HCT116 (cell line): ENCODE results near the gene VTI1A. TPM values are rescaled to one million over a fixed set of nuclear protein-coding genes. Genes with fewer than 3 reads are reported as not detected.

Experiments
- ATAC-seq: fragments of 200-7000 bp; cut with Tn5 transposase; 2 replicates; pipeline ENCODE4 v1.9.1; 2020; ENCODE audit warnings: mild to moderate bottlenecking, moderate library complexity
- BruUV-seq: library from RNA; stranded (reverse); fragments of 400-500 nt; replicated peaks from 2 replicates; lab custom pipeline; 2021; lab: Mats Ljungman, UMichigan
- CTCF ChIA-PET: fragments of 300-600 bp; sonication (Branson Sonifier 250); formaldehyde crosslinking; loops from one replicate; lab custom pipeline; 2021; ENCODE audit warnings: antibody characterized with exemption; lab: Charles Lee
- POLR2A ChIA-PET: fragments of 300-600, 350-600 bp; sonication (Branson Sonifier 250); formaldehyde crosslinking; loops from one replicate; lab custom pipeline; 2021; ENCODE audit warnings: antibody characterized with exemption; lab: Charles Lee
- RAD21 ChIA-PET, 2 experiments: fragments of 300-600 bp; sonication (Branson Sonifier 250); formaldehyde crosslinking; loops; one replicate each; lab custom pipeline; 2023; ENCODE audit warnings: low total read pairs in 2 of 2; ENCODE audit not compliant: uncharacterized antibody in 2 of 2, unreplicated experiment in 2 of 2, low non-redundant PET in 1 of 2; lab: Charles Lee
- DNase-seq: peaks from one replicate; pipeline ENCODE4 v3.0.0-alpha.2; 2010; ENCODE audit warnings: low read depth, low spot score
- H2AFZ ChIP-seq: fragments of 200-600 bp; shearing (Covaris generic), sonication (generic); 2 replicates; pipeline ENCODE4 v1.6.1; 2017; ENCODE audit warnings: low read depth, mixed run types, mixed read lengths, antibody characterized with exemption, low read length; ENCODE audit not compliant: poor library complexity, severe bottlenecking
- H3K27ac ChIP-seq: 2 replicates; pipeline ENCODE4 v1.5.1; 2012; ENCODE audit warnings: low read depth, low read length
- H3K27me3 ChIP-seq: fragments of 200-600 bp; sonication (generic); 2 replicates; pipeline ENCODE4 v1.6.1; 2016; ENCODE audit warnings: mixed run types, low read length, mixed read lengths; ENCODE audit not compliant: insufficient read depth
- H3K36me3 ChIP-seq, 2 experiments: fragments of 200-500 bp in 1 of 2; fragments of 200-600 bp in 1 of 2; sonication (Bioruptor generic) in 1 of 2; sonication (generic) in 1 of 2; 2 replicates each; pipeline versions ENCODE4 v1.5.1 to v1.6.1; 2014 to 2016; ENCODE audit warnings: low read length in 2 of 2, inconsistent platforms in 1 of 2, mixed read lengths in 1 of 2, mixed run types in 1 of 2; ENCODE audit not compliant: insufficient read depth in 2 of 2, control insufficient read depth in 1 of 2
- H3K4me1 ChIP-seq, 2 experiments: fragments of 200-600 bp in 1 of 2; sonication (generic) in 1 of 2; 2 replicates each; pipeline versions ENCODE4 v1.5.1 to v1.6.1; 2012 to 2017; ENCODE audit warnings: low read length in 2 of 2, inconsistent platforms in 1 of 2, mild to moderate bottlenecking in 1 of 2, mixed read lengths in 1 of 2, mixed run types in 1 of 2, moderate library complexity in 1 of 2; ENCODE audit not compliant: insufficient read depth in 2 of 2, control insufficient read depth in 1 of 2
- H3K4me2 ChIP-seq: fragments of 200-600 bp; sonication (generic); 2 replicates; pipeline ENCODE4 v1.6.1; 2017; ENCODE audit warnings: mixed run types, low read length, mixed read lengths
- H3K4me3 ChIP-seq, 2 experiments: fragments of 200-600 bp in 1 of 2; sonication (generic) in 1 of 2; replicated peaks in 1 of 2; 2 replicates each; pipeline ENCODE4 v1.5.1; 2011 to 2016; ENCODE audit warnings: low read length in 2 of 2, control low read depth in 1 of 2, low read depth in 1 of 2, mild to moderate bottlenecking in 1 of 2, mixed read lengths in 1 of 2, mixed run types in 1 of 2
- H3K79me2 ChIP-seq: fragments of 200-600 bp; sonication (generic); 2 replicates; pipeline ENCODE4 v1.6.1; 2017; ENCODE audit warnings: mild to moderate bottlenecking, mixed run types, low read length, moderate library complexity, mixed read lengths; ENCODE audit not compliant: insufficient read depth
- H3K9ac ChIP-seq: fragments of 200-600 bp; sonication (generic); 2 replicates; pipeline ENCODE4 v1.6.1; 2016; ENCODE audit warnings: low read length, mixed read lengths
- H3K9me2 ChIP-seq: fragments of 200-600 bp; sonication (generic), shearing (Covaris generic); 2 replicates; pipeline ENCODE4 v1.6.1; 2017; ENCODE audit warnings: mixed run types, mild to moderate bottlenecking, moderate library complexity; ENCODE audit not compliant: insufficient read depth
- H3K9me3 ChIP-seq, 2 experiments: fragments of 200-500 bp in 1 of 2; fragments of 200-600 bp in 1 of 2; sonication (Bioruptor generic) in 1 of 2; sonication (generic) in 1 of 2; 2 replicates each; pipeline ENCODE4 v1.6.1; 2014 to 2017; ENCODE audit warnings: low read length in 2 of 2, mixed read lengths in 2 of 2, inconsistent platforms in 1 of 2, low read depth in 1 of 2, mild to moderate bottlenecking in 1 of 2, mixed run types in 1 of 2, moderate library complexity in 1 of 2; ENCODE audit not compliant: control insufficient read depth in 1 of 2, insufficient read depth in 1 of 2
- H4K20me1 ChIP-seq: fragments of 200-600 bp; sonication (generic), shearing (Covaris generic); 2 replicates; pipeline ENCODE4 v1.6.1; 2017; ENCODE audit warnings: mixed run types, mild to moderate bottlenecking, moderate library complexity; ENCODE audit not compliant: insufficient read depth
- ATF3 ChIP-seq: IDR thresholded peaks from 2 replicates; pipeline ENCODE4 v1.6.1; 2012
- CBX3 ChIP-seq: IDR thresholded peaks from 2 replicates; pipeline ENCODE4 v1.6.1; 2012; ENCODE audit warnings: low read depth
- CEBPB ChIP-seq: IDR thresholded peaks from 2 replicates; pipeline ENCODE4 v1.6.1; 2012; ENCODE audit warnings: low read depth
- CTCF ChIP-seq, 3 experiments: fragments of 200-600 bp in 1 of 3; sonication (generic) in 1 of 3; IDR thresholded peaks in 2 of 3; conservative IDR thresholded peaks in 1 of 3; 2 replicates each; pipeline ENCODE4 v1.5.1; 2012 to 2017; ENCODE audit warnings: low read depth in 2 of 3, low read length in 2 of 3, antibody characterized with exemption in 1 of 3, borderline replicate concordance in 1 of 3, control low read depth in 1 of 3, mild to moderate bottlenecking in 1 of 3, mixed read lengths in 1 of 3, mixed run types in 1 of 3, moderate library complexity in 1 of 3; ENCODE audit not compliant: insufficient read depth in 1 of 3
- EZH2 ChIP-seq: fragments of 200-600 bp; sonication (generic); IDR thresholded peaks from 2 replicates; pipeline ENCODE4 v1.6.1; 2017; ENCODE audit warnings: antibody characterized with exemption, mixed run types
- EZH2phosphoT487 ChIP-seq: fragments of 200-600 bp; IDR thresholded peaks from 2 replicates; pipeline ENCODE4 v1.6.1; 2018; ENCODE audit warnings: antibody characterized with exemption, borderline replicate concordance
- FOSL1 ChIP-seq: IDR thresholded peaks from 2 replicates; pipeline ENCODE4 v1.6.1; 2012; ENCODE audit warnings: low read depth
- JUND ChIP-seq: IDR thresholded peaks from 2 replicates; pipeline ENCODE4 v1.6.1; 2012
- MAX ChIP-seq: IDR thresholded peaks from 2 replicates; pipeline ENCODE4 v1.6.1; 2012
- RAD21 ChIP-seq: IDR thresholded peaks from 2 replicates; pipeline ENCODE4 v1.6.1; 2012; ENCODE audit warnings: low read depth, mild to moderate bottlenecking
- REST ChIP-seq: IDR thresholded peaks from 2 replicates; pipeline ENCODE4 v1.6.1; 2012; ENCODE audit warnings: low read depth
- SP1 ChIP-seq: IDR thresholded peaks from 2 replicates; pipeline ENCODE4 v1.6.1; 2012; ENCODE audit warnings: low read depth
- TCF7L2 ChIP-seq: IDR thresholded peaks from 2 replicates; pipeline ENCODE4 v1.7.0; 2011; ENCODE audit warnings: borderline replicate concordance, inconsistent platforms; ENCODE audit not compliant: insufficient read depth, insufficient read length; ENCODE audit errors: extremely low read depth
- YY1 ChIP-seq: IDR thresholded peaks from 2 replicates; pipeline ENCODE4 v1.6.1; 2011; ENCODE audit warnings: low read length, low read depth, moderate library complexity, mild to moderate bottlenecking; ENCODE audit not compliant: insufficient replicate concordance; ENCODE audit errors: extremely low read depth
- ZBTB33 ChIP-seq: IDR thresholded peaks from 2 replicates; pipeline ENCODE4 v1.6.1; 2011; ENCODE audit warnings: mild to moderate bottlenecking, low read length, moderate library complexity; ENCODE audit not compliant: insufficient replicate concordance; ENCODE audit errors: extremely low read depth
- ZFX ChIP-seq: fragments of 450-650 bp; IDR thresholded peaks from 2 replicates; pipeline ENCODE4 v1.6.1; 2017
- ZNF274 ChIP-seq: fragments of 200-500 bp; sonication (Bioruptor generic); IDR thresholded peaks from 2 replicates; pipeline ENCODE4 v1.6.1; 2014; ENCODE audit warnings: mild to moderate bottlenecking, low read depth, low read length, inconsistent platforms
- intact Hi-C: fragments of 100-400 bp; cut with micrococcal nuclease; formaldehyde crosslinking; loops from 2 replicates; pipeline ENCODE4 v1.10.0; 2022
- total RNA-seq: library from RNA; stranded (reverse); gene quantifications from one replicate; pipeline ENCODE4 v1.2.1, GENCODE V29; 2021; ENCODE audit not compliant: unreplicated experiment

VTI1A gene
- total RNA-seq, 1 experiment from 2014 or later = 80.7 TPM

GRCh38 chr10:112855134-112855533, 408.1 kb downstream of the VTI1A start (continued):
- TF ChIP-seq YY1 = no peak
- TF ChIP-seq CTCF (IDR thresholded peaks at IDR 0.05 in 2 of 3, conservative IDR thresholded peaks at IDR 0.05 in 1 of 3; ENCODE audit: borderline replicate concordance in 1 of 3, insufficient read depth in 1 of 3, low read depth in 2 of 3, low read length in 2 of 3) = no peak
- TF ChIP-seq JUND = no peak
- no peak for TF ChIP-seq CBX3

GRCh38 chr10:112857493-112857892, 410.5 kb downstream of the VTI1A start:
- no peak for TF ChIP-seq YY1
- TF ChIP-seq MAX = no peak
- TF ChIP-seq FOSL1 = no peak
- no peak for TF ChIP-seq ATF3
- TF ChIP-seq ZFX = no peak
- no peak for TF ChIP-seq EZH2phosphoT487
- no peak for TF ChIP-seq RAD21
- no peak for TF ChIP-seq CEBPB
- TF ChIP-seq CBX3 = no peak
- no peak for TF ChIP-seq ZBTB33
- no peak for TF ChIP-seq TCF7L2
- TF ChIP-seq REST = no peak
- TF ChIP-seq JUND = no peak
- no peak for TF ChIP-seq EZH2
- no peak for TF ChIP-seq ZNF274
- no peak for TF ChIP-seq SP1
- TF ChIP-seq, all 23 proteins: peak for 0
- Histone ChIP-seq H2AFZ (no peak overlapping the region), H3K9me3 (no peaks in the 10 kb centered on the region), H3K9ac (no peak overlapping the region), H3K4me3 (no peak overlapping the region), H3K4me2 (no peak overlapping the region), H3K79me2 (no peaks in the 10 kb centered on the region), H3K9me2 (no peaks in the 10 kb centered on the region), H3K27me3 (no peaks in the 10 kb centered on the region), H3K4me1 (no peaks in the 10 kb centered on the region), H3K36me3 (no peaks in the 10 kb centered on the region), H3K27ac (no peak overlapping the region), H4K20me1 (no peaks in the 10 kb centered on the region)
- intact Hi-C loops = no loop called here
- no TSS peak for BruUV-seq
- POLR2A ChIA-PET = no interaction called here
- DNase-seq = no peak
- CTCF ChIA-PET = interaction anchor here (0.7 kb wide), 1 partner anchor 11 kb away, joined by 5 read pairs; no protein-coding TSS in a partner anchor
- RAD21 ChIA-PET = no interaction called here
- ATAC-seq = no peak
